Measurements from ENCODE around the gene PLPP6.

DNA sequence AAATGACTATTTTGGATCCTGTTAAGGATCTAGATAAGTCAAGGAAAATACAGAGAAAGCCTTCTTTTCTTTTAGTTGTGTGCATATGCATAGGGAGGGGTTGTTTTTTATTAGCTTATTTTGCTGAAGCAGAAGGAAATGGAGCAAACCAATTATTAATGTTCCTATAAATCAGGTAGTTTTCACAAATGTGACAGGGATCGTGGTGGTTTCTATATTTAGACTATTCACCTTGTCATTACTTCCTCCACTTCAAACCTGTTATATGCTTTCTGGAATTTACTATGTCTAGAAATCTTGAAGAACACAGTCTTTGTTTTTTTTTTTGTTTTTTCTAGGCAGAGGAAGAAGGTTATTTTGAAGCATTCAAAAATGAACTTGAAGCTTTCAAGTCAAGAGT is 39.4 kb downstream of the PLPP6 start:
- TF ChIP-seq, protein P1, sequence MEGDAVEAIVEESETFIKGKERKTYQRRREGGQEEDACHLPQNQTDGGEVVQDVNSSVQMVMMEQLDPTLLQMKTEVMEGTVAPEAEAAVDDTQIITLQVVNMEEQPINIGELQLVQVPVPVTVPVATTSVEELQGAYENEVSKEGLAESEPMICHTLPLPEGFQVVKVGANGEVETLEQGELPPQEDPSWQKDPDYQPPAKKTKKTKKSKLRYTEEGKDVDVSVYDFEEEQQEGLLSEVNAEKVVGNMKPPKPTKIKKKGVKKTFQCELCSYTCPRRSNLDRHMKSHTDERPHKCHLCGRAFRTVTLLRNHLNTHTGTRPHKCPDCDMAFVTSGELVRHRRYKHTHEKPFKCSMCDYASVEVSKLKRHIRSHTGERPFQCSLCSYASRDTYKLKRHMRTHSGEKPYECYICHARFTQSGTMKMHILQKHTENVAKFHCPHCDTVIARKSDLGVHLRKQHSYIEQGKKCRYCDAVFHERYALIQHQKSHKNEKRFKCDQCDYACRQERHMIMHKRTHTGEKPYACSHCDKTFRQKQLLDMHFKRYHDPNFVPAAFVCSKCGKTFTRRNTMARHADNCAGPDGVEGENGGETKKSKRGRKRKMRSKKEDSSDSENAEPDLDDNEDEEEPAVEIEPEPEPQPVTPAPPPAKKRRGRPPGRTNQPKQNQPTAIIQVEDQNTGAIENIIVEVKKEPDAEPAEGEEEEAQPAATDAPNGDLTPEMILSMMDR (optimal IDR thresholded peaks at IDR 0.05 in 1 of 3, IDR thresholded peaks at IDR 0.05 in 1 of 3, conservative IDR thresholded peaks at IDR 0.05 in 1 of 3; ENCODE audit: extremely low read depth in 1 of 3, insufficient read depth in 2 of 3, low read length in 3 of 3) = no peak
- TF ChIP-seq EZH2 (IDR thresholded peaks at IDR 0.05; ENCODE audit: low read length) = no peak

All from keratinocyte (primary cell).